ENCODE data around the gene ALKBH5.

GRCh38 chr17:18172531-18173278, 10.9 kb upstream of the ALKBH5 start:
- no peak for TF ChIP-seq EP300 (IDR thresholded peaks at IDR 0.05; ENCODE audit: borderline replicate concordance in 1 of 2, low read depth in 2 of 2, low read length in 2 of 2)
- TF ChIP-seq CTCF (IDR thresholded peaks at IDR 0.05; ENCODE audit: control extremely low read depth in 1 of 3, insufficient read depth in 1 of 3, low read depth in 1 of 3, low read length in 3 of 3) = no peak
- TF ChIP-seq CREB1 (IDR thresholded peaks at IDR 0.05) = no peak
- TF ChIP-seq POLR2A (IDR thresholded peaks at IDR 0.05; ENCODE audit: control extremely low read depth in 1 of 2, low read depth in 2 of 2, low read length in 2 of 2) = no peak
- no peak for TF ChIP-seq POLR2AphosphoS5 (IDR thresholded peaks at IDR 0.05; ENCODE audit: low read depth, low read length)
- no peak for TF ChIP-seq MAX (IDR thresholded peaks at IDR 0.05)
- no peak for TF ChIP-seq TAF1 (IDR thresholded peaks at IDR 0.05; ENCODE audit: low read depth, low read length)
- no peak for TF ChIP-seq ATF3 (IDR thresholded peaks at IDR 0.05; ENCODE audit: insufficient read depth, low read depth, low read length)
- no peak for TF ChIP-seq CEBPB (IDR thresholded peaks at IDR 0.05; ENCODE audit: low read depth, low read length)
- TF ChIP-seq CBX8 (IDR thresholded peaks at IDR 0.05; ENCODE audit: borderline replicate concordance, low read depth, low read length) = no peak
